Hematopoietic multipotent progenitor cell treated with erythropoietin and hydrocortisone succinate and interleukin-3 and kit ligand, for 4 days (in vitro differentiated cells): ENCODE measurements around the gene C2CD2L.
"Not testable (repeated sequence)": the region's sequence is repeated elsewhere in the genome, so short reads cannot be mapped to it uniquely, and the experiment has no call there.

ENCODE experiments used
- DNase-seq: peaks from one replicate; pipeline ENCODE4 v3.0.0-alpha.2; 2015

The C2CD2L gene

DNA sequence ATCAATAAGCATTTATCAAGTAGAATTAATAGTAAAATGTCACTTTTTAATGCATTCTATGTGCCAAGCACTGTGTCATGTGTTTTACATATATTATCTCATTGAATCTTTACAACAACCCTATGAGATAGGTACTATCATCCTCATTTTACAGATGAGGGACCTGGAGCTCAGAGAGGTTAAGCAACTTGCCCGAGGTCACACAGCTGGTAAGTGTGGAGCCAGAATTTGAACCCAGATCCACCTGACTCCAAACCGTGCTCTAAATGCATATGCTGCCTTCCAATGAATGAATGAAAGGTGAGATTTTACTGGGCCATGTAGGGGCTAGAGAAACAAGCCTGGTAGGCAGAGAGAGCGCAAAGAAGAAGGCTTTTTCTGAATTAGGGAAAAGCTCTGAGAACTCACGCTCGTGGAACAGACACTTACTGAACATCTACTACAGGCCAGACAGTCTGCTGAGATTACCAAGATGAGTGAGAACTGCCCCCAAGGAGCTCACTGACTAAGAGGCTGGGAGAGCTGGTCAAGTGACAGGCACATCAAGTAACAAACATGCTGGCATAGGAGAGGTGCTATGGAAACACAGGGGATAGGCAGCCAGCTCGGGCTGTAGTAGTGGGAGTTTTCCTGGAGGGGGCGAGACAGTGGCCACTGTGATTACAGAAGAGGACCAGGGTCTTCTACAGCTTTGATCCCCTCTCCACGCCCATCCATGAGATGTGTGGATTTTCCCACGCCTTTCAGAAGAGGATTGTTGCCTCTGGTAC, 46.1 kb downstream of the C2CD2L start:
- no peak for DNase-seq

DNA sequence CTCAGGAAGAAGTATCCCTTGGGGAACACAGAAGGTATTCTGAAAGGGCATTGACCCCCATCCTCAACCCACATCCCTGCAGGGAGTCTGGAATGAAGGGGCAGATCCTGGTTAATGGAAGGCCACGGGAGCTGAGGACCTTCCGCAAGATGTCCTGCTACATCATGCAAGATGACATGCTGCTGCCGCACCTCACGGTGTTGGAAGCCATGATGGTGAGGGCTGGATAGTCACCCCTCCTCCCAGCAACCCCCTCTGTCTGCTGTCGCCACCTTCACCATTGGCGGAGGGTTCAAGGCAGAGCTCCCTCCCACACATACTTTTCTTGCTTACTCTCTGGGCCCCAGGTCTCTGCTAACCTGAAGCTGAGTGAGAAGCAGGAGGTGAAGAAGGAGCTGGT, 47.0 kb downstream of the C2CD2L start:
- DNase-seq, result no peak

DNA sequence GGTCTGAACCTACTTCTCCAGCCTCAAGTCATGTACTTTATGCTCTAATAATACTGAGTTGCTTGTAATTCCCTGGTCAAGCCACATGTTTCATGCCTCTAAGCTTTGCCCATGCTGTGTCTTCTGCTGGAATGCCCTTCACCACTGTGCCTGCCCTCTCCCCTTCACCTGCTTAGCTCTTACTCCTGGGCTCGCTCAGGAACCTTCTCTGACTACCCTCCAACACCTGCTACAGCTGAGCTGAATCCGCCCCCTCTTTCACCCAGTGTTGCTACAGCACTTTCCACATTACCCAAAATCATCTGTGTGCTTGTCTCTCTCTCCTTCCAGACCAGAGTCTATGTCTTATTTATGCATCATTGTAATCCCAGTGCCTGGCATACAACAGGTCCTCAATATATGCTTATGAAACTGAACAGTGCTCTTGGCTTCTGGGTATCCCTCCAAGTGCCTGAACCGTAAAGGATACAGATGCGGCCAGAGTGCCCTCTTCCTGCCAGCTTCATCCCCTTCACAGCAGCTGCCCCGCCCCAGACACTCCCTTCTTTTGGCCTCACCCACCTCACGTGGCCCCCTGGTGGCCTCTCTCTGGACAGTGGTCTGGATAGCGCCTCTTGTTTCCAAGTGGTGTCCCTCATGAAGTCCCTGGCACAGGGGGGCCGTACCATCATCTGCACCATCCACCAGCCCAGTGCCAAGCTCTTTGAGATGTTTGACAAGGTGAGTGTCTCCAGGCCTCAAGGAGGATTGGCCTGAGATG, 48.8 kb downstream of the C2CD2L start:
- DNase-seq, result peak; percentile 72

DNA sequence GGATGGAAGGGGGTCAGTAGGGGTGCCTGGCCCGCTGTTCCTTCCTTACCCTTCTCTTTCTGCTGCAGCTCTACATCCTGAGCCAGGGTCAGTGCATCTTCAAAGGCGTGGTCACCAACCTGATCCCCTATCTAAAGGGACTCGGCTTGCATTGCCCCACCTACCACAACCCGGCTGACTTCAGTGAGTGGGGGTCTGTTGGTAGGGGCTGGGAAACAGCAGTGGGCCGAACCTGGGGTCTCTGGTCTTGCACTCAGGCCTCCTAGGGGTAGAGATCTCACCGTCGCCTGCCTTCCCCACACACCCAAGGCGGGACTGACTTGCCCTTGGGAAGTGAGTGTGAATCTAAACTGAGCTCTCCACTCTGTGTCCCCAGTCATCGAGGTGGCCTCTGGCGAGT, 49.4 kb downstream of the C2CD2L start:
- no peak for DNase-seq

DNA sequence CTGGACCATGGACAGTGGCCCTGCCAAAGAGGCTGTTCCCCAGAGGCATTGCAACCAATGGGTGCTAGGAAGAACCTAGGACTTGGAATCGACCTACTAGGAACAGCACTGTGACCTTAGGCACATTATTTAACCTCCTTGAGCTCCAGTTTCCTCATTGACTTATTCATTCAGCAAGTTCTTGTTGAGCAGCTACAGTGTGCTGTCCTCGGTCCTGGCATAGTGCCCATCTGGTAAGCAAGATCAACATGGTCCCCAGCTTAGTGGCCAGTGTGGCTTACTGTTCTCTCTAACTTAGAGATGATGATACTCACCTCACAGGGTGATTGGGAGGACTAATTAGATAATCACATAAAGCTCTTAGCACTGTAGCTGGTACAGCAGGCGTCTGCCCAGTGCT, 49.9 kb downstream of the C2CD2L start:
- DNase-seq, result peak; percentile 60

DNA sequence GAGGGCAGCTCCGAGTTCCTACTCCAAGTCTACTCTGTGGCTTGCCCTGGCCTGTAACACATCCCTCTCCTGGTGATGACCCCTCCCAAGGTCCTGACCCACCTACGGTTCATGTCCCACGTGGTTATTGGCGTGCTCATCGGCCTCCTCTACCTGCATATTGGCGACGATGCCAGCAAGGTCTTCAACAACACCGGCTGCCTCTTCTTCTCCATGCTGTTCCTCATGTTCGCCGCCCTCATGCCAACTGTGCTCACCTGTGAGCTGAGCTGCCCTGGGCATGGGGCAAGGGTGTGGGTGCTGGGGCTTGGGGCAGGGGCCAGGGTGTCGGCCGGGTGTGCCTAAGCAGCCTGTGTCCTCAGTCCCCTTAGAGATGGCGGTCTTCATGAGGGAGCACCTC, 51.3 kb downstream of the C2CD2L start:
- no peak for DNase-seq

DNA sequence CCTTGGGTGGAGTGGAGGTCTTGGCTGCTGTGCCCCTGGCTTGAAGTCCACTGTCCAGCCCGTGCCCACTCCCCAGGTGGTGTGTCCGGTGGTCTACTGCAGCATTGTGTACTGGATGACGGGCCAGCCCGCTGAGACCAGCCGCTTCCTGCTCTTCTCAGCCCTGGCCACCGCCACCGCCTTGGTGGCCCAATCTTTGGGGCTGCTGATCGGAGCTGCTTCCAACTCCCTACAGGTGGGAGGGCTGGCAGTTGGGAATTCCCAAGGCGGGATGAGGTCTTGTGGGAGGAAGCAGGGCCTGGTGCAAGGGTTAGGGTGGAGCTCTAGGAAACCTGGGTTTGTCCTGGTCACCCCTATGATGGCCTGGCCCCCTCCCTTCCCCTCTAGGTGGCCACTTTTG, 53.0 kb downstream of the C2CD2L start:
- DNase-seq, result no peak

DNA sequence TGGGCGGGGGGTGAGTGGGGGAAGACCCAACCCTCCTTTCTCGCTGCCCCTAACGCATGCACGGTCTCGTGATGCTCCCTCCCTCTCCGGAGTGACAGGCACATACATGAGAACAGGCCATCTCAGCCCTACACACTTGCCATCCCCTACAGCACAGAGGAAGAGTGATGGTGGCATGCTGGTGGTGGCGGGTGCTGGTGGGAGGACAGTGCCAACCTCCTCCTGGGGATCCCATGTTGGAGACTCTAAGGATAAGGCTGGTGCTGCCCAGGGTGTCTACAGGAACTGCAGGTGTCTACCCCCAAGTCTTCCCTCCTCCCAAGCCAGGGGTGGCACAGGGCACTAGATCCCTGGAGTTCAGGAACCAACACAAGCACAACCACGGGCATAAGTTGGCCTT, 54.7 kb downstream of the C2CD2L start:
- no peak for DNase-seq

DNA sequence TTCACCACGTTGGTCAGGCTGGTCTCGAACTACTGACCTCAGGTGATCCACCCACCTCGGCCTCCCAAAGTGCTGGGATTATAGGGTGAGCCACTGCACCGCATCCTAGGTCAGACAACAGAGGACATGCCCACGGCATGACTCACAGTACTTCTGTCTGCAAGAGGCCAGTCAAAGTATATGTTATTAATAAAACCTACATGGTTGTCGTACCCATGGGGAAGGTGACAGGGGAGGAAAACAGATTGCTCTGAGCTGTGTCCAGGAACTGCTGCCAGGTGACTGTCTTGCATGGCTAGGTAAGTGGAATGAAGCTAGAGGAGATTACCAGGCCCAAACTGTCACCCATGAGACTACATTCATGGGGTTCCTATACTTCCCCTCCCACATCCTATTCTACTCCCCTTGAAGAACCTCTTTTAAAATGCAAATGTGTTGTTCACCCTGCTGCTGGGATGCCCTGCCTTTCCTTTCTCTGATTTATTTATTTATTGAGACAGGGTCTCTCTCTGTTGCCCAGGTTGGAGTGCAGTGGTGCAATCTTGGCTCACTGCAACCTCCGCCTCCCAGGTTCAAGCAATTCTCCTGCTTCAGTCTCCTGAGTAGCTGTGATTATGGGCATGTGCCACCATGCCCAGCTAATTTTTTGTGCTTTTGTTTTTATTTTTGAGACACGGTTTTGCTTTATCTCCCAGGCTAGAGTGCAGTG, 59.4 kb downstream of the C2CD2L start:
- DNase-seq, result no peak

DNA sequence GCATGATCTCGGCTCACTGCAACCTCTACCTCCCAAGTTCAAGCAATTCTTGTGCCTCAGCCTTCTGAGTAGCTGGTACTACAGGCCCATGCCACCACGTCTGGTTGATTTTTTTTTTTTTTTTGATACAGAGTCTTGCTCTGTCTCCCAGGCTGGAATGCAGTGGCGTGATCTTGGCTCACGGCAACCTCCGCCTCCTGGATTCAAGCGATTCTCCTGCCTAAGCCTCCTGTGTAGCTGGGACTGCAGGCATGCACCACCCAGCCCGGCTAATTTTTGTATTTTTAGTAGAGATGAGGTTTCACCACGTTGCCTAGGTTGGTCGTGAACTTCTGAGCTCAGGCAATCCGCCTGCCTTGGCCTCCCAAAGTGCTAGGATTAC, 59.9 kb downstream of the C2CD2L start:
- not testable (repeated sequence) for DNase-seq

DNA sequence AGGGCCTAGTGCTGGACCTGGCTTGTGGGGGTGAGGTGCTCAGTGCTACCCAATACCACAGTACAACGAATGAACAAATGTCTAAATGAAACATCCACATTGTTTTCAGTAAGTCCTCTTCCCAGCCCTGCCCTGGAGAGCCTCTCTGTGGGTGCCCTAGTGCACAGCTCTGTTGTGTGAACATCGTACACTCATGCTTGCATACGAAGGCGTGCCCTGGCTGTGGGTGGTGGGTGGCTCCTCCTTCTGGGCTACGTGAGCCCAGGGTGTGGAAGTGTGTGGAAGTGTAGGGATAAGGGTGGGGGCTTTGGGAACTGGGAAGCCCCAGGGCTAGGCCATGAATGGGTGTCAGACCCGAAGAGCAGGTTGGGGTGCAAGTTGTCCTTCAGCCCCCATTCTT, 60.8 kb downstream of the C2CD2L start:
- DNase-seq, result no peak
